WI38 (cell line): ENCODE results near the gene SEZ6.

Source experiments
- H3K4me3 ChIP-seq: 2 replicates; pipeline ENCODE4 v1.5.1; 2011; ENCODE audit warnings: low read depth, mild to moderate bottlenecking, control low read depth, low read length
- TF ChIP-seq, protein P1 (sequence below): IDR thresholded peaks from 2 replicates; pipeline ENCODE4 v1.5.1; 2012; ENCODE audit warnings: low read depth, mild to moderate bottlenecking, control low read depth, low read length

SEZ6 gene, protein sequence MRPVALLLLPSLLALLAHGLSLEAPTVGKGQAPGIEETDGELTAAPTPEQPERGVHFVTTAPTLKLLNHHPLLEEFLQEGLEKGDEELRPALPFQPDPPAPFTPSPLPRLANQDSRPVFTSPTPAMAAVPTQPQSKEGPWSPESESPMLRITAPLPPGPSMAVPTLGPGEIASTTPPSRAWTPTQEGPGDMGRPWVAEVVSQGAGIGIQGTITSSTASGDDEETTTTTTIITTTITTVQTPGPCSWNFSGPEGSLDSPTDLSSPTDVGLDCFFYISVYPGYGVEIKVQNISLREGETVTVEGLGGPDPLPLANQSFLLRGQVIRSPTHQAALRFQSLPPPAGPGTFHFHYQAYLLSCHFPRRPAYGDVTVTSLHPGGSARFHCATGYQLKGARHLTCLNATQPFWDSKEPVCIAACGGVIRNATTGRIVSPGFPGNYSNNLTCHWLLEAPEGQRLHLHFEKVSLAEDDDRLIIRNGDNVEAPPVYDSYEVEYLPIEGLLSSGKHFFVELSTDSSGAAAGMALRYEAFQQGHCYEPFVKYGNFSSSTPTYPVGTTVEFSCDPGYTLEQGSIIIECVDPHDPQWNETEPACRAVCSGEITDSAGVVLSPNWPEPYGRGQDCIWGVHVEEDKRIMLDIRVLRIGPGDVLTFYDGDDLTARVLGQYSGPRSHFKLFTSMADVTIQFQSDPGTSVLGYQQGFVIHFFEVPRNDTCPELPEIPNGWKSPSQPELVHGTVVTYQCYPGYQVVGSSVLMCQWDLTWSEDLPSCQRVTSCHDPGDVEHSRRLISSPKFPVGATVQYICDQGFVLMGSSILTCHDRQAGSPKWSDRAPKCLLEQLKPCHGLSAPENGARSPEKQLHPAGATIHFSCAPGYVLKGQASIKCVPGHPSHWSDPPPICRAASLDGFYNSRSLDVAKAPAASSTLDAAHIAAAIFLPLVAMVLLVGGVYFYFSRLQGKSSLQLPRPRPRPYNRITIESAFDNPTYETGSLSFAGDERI

DNA sequence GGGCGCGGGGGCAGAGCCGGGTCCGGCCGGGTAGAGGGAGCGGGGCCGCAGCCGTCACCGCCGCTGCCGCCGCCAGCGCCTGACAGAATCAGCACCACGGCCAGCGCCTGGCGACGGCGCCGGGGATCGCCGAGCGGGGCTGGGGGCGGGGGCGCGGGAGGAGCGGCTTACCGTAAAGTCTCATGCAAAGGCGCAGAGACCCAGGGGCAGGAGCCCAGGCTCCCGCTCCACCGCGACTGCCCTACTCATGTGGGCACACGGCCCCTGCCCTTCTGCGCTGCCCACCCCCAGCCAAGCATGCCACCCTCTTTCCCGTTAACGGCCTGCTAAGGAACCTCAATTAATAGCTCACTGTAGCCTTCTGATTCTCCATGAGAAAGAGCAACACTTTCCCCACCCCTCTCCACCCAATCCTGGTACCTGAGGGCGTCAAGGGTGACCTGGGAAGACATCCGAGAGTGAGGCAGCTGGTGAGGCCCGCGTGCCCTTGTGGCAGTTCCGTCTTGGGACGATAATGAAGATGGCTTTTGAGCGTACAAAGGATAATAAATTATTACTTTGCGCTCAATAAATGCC, at the start of gene SEZ6:
SEZ6 (minus strand) TSS at position 98 of the 576 bp plus-strand sequence. CDS start 164 bp downstream, outside the sequence.
- TF ChIP-seq, protein P1, sequence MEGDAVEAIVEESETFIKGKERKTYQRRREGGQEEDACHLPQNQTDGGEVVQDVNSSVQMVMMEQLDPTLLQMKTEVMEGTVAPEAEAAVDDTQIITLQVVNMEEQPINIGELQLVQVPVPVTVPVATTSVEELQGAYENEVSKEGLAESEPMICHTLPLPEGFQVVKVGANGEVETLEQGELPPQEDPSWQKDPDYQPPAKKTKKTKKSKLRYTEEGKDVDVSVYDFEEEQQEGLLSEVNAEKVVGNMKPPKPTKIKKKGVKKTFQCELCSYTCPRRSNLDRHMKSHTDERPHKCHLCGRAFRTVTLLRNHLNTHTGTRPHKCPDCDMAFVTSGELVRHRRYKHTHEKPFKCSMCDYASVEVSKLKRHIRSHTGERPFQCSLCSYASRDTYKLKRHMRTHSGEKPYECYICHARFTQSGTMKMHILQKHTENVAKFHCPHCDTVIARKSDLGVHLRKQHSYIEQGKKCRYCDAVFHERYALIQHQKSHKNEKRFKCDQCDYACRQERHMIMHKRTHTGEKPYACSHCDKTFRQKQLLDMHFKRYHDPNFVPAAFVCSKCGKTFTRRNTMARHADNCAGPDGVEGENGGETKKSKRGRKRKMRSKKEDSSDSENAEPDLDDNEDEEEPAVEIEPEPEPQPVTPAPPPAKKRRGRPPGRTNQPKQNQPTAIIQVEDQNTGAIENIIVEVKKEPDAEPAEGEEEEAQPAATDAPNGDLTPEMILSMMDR, result no peak
- H3K4me3 ChIP-seq, result no peak within 1 kb of the TSS

DNA sequence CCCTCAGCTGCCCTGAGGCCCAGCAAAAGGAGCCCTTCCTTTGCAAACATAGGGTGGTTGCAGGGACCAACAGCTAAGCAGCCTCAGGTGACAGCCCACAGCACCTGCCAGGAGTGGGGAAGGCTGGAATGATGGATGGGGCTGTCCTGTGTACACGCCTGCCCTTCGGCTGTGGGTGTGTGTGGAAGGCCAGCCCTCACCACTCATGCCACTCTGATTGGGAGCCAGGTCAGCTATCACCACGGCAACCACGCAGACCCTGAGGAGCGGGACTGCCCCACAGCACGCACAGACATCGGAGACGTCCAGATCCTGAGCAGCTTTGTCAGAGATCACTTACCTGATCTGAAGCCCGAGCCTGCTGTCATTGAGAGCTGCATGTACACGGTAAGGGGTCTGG, 49.0 kb upstream of the SEZ6 start:
- no peak overlapping the region for H3K4me3 ChIP-seq
- TF ChIP-seq, protein P1, result no peak

DNA sequence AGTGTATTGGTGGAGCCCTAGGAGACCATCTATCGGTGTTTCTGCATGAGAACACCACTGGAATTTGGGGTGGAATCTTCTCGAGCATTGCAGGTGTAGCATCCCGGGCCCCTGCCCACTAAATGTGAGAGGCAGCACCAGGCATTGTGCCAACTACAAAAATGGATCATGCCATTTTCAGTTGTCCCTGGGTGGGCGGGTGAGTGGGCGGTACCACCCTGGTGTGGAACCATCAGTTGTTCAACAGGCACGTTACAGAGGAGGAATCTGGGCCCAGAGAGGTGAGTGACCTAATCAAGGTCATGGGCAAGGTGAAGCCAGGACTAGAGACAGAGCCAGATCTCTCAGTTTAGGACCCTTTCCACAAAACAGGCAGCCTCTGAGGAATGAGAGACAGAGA, 45.9 kb upstream of the SEZ6 start:
- TF ChIP-seq, protein P1, result no peak
- H3K4me3 ChIP-seq, result no peak overlapping the region

DNA sequence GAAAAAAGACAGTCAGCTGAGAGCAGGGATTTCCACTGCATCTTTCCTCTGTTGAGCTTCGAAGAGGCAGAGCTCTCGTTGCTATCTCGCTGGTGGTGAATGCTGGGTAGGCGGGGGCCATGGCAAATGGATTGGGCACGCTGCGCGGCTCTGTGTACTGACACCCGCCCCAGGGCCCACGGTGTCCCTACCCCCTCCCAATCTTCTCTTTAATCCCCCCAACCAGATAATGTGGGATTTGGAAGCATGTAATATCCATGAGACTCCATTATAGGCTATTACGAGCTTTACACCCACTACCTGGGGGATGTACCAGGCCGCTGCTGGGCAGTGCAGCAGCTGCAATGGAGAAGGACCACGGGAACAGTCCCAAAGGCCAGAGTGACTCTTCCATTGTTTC, 45.4 kb upstream of the SEZ6 start:
- no peak overlapping the region for H3K4me3 ChIP-seq
- TF ChIP-seq, protein P1, result no peak

DNA sequence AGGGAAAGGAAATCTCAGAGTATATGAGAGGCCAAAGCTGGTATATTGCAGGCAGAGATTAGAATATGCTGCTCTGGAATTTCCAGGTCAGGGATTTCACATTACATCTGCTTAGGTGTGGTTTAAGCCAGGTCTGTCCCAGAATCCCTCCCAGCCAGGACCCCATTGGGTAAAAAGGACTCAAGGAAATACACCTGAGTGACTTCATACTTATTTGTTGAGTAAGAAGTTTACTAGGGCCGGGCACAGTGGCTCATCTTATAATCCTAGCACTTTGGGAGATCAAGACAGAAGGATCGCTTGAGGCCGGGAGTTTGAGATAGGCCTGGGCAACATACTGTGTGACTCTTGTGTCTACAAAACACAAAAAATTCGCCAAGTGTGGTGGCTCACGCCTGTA, 44.3 kb upstream of the SEZ6 start:
- H3K4me3 ChIP-seq, result no peak overlapping the region
- TF ChIP-seq, protein P1, result no peak

DNA sequence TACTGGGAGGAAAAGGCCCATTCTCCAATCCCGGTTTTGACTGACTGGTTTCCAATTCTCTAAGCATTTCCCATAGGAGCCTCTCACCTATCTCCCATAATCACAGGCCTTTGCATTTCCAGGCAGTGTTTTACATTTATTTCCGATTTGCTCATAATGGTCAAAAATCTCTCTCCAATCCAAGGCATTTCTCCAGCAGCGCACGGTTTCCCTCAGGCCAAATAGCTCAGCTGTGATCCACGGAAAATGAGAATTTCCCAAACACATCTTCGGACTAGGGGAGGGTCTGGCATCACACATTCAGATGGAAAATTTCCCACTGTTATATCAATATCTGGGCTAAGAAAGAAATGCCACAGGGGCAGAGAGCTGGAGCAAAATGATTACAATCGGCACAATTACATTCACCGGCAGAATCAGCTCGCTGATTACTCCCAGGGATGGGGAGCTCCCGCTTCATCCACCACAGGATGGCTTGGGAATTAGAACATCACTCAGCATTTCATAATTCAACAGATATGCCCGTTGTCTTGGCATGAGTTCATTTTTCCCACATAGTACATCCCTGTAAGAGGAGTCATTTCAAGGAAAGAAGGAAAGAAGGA, 43.8 kb upstream of the SEZ6 start:
- H3K4me3 ChIP-seq, result no peak overlapping the region
- TF ChIP-seq, protein P1, result no peak
